GM21825 (cell line): ENCODE results near the gene FGR.

Experiments used
- ATAC-seq: cut with Tn5 transposase; IDR thresholded peaks from one replicate; pipeline ENCODE4 v1.9.1; 2021; ENCODE audit warnings: mild to moderate bottlenecking, moderate library complexity; ENCODE audit not compliant: unreplicated experiment

FGR gene

DNA sequence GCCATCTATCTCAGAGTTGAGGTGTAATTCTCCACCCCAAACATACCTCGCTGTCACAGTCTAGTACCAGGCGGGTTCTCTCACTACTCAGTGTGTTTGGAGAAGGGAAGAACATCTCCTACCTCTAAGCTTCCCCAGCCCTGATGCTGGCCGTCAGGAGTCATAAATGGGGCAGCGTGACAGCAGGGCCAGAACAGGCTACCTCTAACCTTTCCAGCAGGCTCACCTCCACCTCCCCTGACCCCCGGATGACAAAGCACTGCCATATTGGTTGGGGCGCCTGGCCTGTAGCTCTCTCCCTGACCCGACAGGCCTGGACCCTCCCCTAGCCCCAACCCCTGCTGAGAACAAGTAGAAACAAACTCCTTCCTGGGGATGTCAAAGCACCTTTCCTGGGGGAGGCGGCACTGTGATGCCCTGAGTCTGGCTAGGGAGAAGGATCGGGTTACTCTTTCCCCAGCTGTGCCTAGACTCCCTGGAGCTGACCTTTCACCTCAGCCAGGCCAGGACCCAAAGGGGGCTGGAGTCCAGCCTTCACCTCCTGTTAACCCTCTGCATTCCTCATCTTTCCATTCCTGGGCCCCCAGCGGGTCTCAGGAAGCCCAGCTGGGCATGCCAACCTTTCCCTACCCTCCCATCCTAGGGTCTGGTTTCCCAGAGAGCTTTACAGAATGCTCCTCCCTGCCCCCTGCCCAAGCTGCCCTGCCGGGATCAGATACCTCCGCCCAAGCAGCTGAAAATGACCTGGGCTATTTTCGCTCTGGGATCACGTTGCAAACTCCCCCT is 65.3 kb downstream of the FGR start:
- no peak for ATAC-seq

DNA sequence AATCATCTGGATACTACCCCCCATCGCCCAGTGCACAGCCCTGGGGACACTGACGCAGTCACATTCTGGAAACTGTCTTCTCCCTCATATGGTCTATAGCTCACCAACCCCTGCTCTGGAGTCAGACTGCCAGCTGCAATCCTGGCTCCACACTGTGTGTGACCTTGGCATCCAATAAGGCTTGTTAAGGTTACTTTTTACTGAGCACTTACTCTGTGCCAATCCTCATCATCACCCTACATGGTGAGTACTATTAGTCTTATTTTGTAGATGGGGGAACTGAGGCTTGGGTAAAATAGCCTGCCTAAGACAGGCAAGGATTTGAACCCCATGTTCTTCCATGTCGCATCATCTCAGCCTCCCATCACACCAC is 65.9 kb downstream of the FGR start:
- ATAC-seq = no peak

DNA sequence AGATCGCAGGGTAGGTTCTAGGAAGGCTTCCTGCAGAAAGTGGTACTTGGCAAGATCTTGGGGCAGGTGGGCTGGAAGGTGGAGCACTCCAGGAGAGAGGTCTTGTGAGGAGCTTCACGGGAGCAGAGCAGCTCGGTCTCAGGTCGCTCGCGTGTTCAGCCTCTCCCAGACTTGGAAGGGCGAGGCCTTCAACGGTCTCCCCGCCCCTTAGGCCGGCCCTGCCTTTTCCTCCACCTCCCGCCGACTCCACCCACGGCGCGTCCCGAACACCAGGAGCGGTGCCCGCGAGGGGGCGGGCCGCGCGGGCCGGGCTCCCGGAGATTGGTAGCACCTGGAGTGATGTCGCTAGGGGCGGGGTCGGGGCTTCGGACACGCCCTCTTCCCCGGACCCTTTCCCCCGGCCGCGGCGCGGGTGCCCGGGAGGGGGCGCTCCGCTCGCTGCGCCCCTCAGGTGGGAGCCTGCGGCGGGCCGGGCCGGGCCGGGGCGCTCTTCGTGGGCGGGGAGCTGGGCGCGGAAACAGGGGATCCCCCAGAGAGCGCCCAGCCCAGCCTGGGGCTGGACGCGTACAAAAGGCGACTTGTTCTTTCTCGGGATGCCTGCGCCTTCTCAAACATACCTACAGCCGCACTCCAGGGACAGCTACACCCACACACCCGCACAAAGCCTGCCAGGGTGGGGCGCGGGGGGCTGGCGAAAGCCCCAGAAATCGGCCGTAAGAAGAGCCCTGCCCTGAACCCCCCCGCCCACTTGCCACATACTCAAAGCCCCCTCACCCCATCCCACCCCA is 66.5 kb downstream of the FGR start:
- peak; percentile 81 for ATAC-seq

DNA sequence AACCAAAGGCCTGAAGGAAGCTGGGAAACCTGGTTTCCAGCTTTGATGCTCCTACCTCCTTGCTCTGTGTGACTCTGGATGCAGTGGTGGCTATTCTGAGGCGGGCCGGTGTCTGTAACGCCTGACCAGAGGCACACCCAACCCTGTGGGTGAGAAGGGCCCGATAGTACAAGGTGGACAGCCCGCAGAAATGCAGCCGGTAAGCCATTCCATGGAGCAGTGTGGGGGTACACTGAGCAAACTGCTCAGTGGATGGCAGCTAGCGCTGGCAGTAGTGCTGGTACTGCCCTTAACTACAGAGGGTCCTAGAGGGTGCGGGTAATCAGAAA is 67.0 kb downstream of the FGR start:
- no peak for ATAC-seq

GRCh38 chr1:27567146-27567526 is 67.8 kb downstream of the FGR start:
- ATAC-seq = no peak

DNA sequence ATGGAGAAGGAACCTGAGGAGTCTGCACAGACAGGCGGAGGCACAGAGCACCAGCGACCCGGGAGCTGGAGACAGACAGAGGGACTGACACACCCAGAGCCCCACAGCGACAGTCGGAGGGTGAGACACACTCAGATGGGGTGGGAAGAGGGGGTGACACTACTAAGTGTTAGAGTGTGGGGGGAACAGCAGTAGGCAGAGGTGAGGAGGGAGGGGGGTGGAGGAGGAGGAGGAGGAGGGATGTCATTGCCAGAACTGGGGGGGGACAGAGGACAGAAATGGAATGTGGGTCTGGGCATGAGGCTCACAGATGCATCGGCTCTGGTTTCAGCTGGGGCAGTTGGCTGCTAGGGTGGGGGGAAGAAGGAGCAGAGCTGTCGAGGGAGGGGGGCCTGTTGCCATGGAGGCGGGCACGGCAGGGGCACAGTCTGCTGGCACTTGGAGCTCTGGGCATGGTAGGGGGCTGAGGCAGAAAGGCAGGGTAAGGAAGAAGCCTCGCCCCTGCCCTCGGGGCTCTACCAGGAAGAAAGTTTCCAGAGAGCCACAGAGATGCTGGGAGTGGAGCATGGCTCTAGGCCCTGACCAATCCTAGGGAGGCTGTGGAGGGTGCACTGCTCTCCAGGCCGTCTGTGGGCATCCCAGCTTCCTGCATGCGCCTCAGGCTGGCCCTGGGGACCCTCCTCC is 68.4 kb downstream of the FGR start:
- no peak for ATAC-seq

- ATAC-seq = no peak
Observed at GRCh38 chr1:27564710-27565649, 70.0 kb downstream of the FGR start.

- no peak for ATAC-seq
Observed at GRCh38 chr1:27563591-27564471, 71.2 kb downstream of the FGR start.

GRCh38 chr1:27563341-27563590 is 71.7 kb downstream of the FGR start:
- no peak for ATAC-seq

GRCh38 chr1:27562534-27563340 is 72.2 kb downstream of the FGR start:
- no peak for ATAC-seq
